HepG2 (cell line): ENCODE data around the gene KMT2E. TPM values are rescaled to one million over a fixed set of nuclear protein-coding genes. Genes with fewer than 3 reads are reported as not detected.

Experiments used
- AKAP8 ChIP-seq: sonication (generic); formaldehyde crosslinking; IDR thresholded peaks from 2 replicates; pipeline ENCODE4 v1.5.1; 2020; ENCODE audit warnings: mild to moderate bottlenecking, missing genetic modification reagents
- ERF ChIP-seq: IDR thresholded peaks from 2 replicates; pipeline ENCODE4 v1.6.1; 2018; ENCODE audit warnings: missing biosample characterization, missing genetic modification reagents
- ETV5 ChIP-seq: IDR thresholded peaks from 2 replicates; pipeline ENCODE4 v1.6.1; 2018; ENCODE audit warnings: missing biosample characterization, missing genetic modification reagents, inconsistent platforms, borderline replicate concordance
- HNRNPK ChIP-seq: fragments of 200-400 bp; formaldehyde crosslinking; IDR thresholded peaks from 2 replicates; pipeline ENCODE4 v1.6.1; 2018; ENCODE audit warnings: low read length, low read depth, moderate library complexity, mild to moderate bottlenecking; ENCODE audit not compliant: poor library complexity, severe bottlenecking
- ISL2 ChIP-seq: sonication (generic); formaldehyde crosslinking; IDR thresholded peaks from 2 replicates; pipeline ENCODE4 v1.5.0; 2020; ENCODE audit warnings: missing genetic modification reagents
- KDM6A ChIP-seq: IDR thresholded peaks from 2 replicates; pipeline ENCODE4 v1.6.1; 2016; ENCODE audit warnings: low read depth
- KLF11 ChIP-seq: IDR thresholded peaks from 2 replicates; pipeline ENCODE4 v1.6.1; 2016; ENCODE audit warnings: missing compliant biosample characterization
- KLF12 ChIP-seq: sonication (generic); formaldehyde crosslinking; IDR thresholded peaks from 2 replicates; pipeline ENCODE4 v1.4.0; 2020; ENCODE audit warnings: missing genetic modification reagents, borderline replicate concordance
- MBNL3 ChIP-seq: fragments of 250-450 bp; sonication (Bioruptor Pico); conservative IDR thresholded peaks from 2 replicates; pipeline ENCODE4 v1.8.0; 2022; ENCODE audit warnings: mild to moderate bottlenecking, inconsistent platforms
- NFIB ChIP-seq: sonication (generic); formaldehyde crosslinking; IDR thresholded peaks from 2 replicates; pipeline ENCODE4 v1.9.0; 2021; ENCODE audit warnings: missing genetic modification reagents, mild to moderate bottlenecking, borderline replicate concordance
- ONECUT2 ChIP-seq: sonication (generic); formaldehyde crosslinking; IDR thresholded peaks from 2 replicates; pipeline ENCODE4 v1.4.0; 2020; ENCODE audit warnings: missing genetic modification reagents
- PHF8 ChIP-seq: sonication (generic); formaldehyde crosslinking; IDR thresholded peaks from 2 replicates; pipeline ENCODE4 v1.5.0; 2020; ENCODE audit warnings: missing genetic modification reagents
- PPARG ChIP-seq: conservative IDR thresholded peaks from 2 replicates; pipeline ENCODE4 v1.6.1; 2016; ENCODE audit warnings: missing biosample characterization, missing genetic modification reagents
- REPIN1 ChIP-seq: sonication (generic); formaldehyde crosslinking; IDR thresholded peaks from 2 replicates; pipeline ENCODE4 v1.8.0; 2022; ENCODE audit warnings: missing genetic modification reagents, low read depth, mild to moderate bottlenecking, borderline replicate concordance
- RFXAP ChIP-seq: sonication (generic); formaldehyde crosslinking; IDR thresholded peaks from 2 replicates; pipeline ENCODE4 v1.4.0; 2020; ENCODE audit warnings: missing genetic modification reagents, borderline replicate concordance
- SMARCC2 ChIP-seq: fragments of 450-650 bp; IDR thresholded peaks from 2 replicates; pipeline ENCODE4 v1.6.1; 2017; ENCODE audit warnings: antibody characterized with exemption, mild to moderate bottlenecking
- WIZ ChIP-seq: sonication (generic); formaldehyde crosslinking; IDR thresholded peaks from 2 replicates; pipeline ENCODE4 v1.5.1; 2020; ENCODE audit warnings: mild to moderate bottlenecking, missing genetic modification reagents
- ZNF205 ChIP-seq: IDR thresholded peaks from 2 replicates; pipeline ENCODE4 v1.6.1; 2018; ENCODE audit warnings: missing biosample characterization, missing genetic modification reagents
- ZNF432 ChIP-seq: sonication (generic); formaldehyde crosslinking; IDR thresholded peaks from 2 replicates; pipeline ENCODE4 v1.5.0; 2020; ENCODE audit warnings: missing genetic modification reagents, mild to moderate bottlenecking, borderline replicate concordance
- ZNF530 ChIP-seq: sonication (generic); formaldehyde crosslinking; IDR thresholded peaks from 2 replicates; pipeline ENCODE4 v1.5.0; 2020; ENCODE audit warnings: low read depth, mild to moderate bottlenecking, missing genetic modification reagents
- ZNF652 ChIP-seq: IDR thresholded peaks from 2 replicates; pipeline ENCODE4 v1.6.1; 2016; ENCODE audit warnings: low read depth, borderline replicate concordance
- ZNF839 ChIP-seq: sonication (generic); formaldehyde crosslinking; IDR thresholded peaks from 2 replicates; pipeline ENCODE4 v1.4.0; 2020; ENCODE audit warnings: missing genetic modification reagents, mild to moderate bottlenecking, borderline replicate concordance
- polyA plus RNA-seq, 8 experiments: library from polyadenylated mRNA; depleted of rRNA in 3 of 8; stranded (reverse) in 7 of 8; unstranded in 1 of 8; fragments of >200 nt; fragmentation: Illumina TruSeq in 4 of 8; extraction: Trizol in 4 of 8; gene quantifications; 2 replicates each; pipeline versions ENCODE4 v1.2.1 to v1.2.3, GENCODE V29; 2011 to 2016; ENCODE audit warnings: low read depth in 4 of 8, missing spikeins in 1 of 8, mixed read lengths in 1 of 8; ENCODE audit not compliant: insufficient read depth in 1 of 8
- total RNA-seq, 5 experiments: library from RNA; depleted of rRNA; stranded (reverse); fragments of >200 nt; fragmentation: Illumina TruSeq; extraction: Trizol; gene quantifications; 2 replicates each; pipeline ENCODE4 v1.2.3, GENCODE V29; 2016; ENCODE audit warnings: low read depth in 1 of 5
- TF ChIP-seq, protein P1 (sequence below): sonication (generic); formaldehyde crosslinking; IDR thresholded peaks from 2 replicates; pipeline ENCODE4 v1.8.0; 2022; ENCODE audit warnings: missing genetic modification reagents, low read depth, mild to moderate bottlenecking, borderline replicate concordance
- TF ChIP-seq, protein P2 (sequence below): sonication (generic); formaldehyde crosslinking; IDR thresholded peaks from 2 replicates; pipeline ENCODE4 v1.8.1; 2022; ENCODE audit warnings: mild to moderate bottlenecking, missing genetic modification reagents
- TF ChIP-seq, protein P3 (sequence below): sonication (generic); formaldehyde crosslinking; IDR thresholded peaks from 2 replicates; pipeline ENCODE4 v1.4.0; 2020; ENCODE audit warnings: missing genetic modification reagents
- TF ChIP-seq, protein P4 (sequence below): sonication (generic); formaldehyde crosslinking; IDR thresholded peaks from 2 replicates; pipeline ENCODE4 v1.5.0; 2020; ENCODE audit warnings: mild to moderate bottlenecking, missing genetic modification reagents

KMT2E gene
- total and polyA plus RNA-seq, 2 of the 13 experiments (the other 11 are each of a cell fraction or from before 2014, with no cell fraction given), result 6.3 to 24.4 TPM

DNA sequence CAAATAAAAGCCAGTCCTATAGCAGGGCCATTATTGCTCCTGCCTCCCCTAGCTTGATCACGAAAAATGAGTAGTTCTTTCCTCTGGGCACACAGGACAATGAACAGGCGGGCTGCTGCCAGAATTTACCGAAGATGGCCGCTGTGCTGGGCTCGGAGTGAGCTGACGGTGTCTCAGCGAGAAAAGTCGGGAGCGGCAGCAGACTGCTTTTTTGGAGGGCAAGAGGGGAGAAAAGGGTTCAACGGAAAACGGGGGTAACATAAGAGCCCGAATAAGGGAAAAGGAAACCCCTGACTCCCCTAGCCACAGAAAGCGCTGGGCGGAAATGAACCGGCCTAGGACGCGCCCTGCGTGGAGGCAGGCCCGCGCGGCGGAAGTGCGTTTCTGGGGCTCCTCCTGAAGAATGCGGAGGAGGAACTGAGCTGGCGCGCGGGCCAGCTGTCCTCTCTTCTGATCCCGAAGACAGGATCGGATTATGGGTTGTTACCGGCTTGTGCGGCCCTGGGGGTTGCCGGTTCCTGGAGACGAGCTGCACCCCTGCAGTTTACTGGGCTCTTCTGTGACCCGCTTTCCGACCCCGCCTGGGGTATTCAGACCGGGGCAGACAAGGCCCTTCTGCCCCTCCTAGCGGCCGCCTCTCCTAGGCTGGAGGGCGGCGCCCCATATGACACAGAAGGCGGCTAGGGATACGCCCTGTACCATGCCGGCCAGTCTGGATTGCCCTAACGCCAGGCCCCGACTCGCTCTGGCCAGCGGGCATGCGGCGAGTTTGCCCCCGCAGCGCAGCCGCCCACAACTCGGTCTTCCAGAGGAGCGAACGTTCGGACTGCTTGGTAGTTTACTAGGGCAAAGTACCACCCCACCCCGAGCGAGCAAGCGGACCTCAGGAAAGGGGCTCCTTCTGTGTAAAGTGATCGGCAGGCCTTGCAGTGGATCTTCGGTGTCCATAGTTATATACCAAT lies 30.1 kb upstream of the KMT2E start (continued):
- TF ChIP-seq, protein P1, sequence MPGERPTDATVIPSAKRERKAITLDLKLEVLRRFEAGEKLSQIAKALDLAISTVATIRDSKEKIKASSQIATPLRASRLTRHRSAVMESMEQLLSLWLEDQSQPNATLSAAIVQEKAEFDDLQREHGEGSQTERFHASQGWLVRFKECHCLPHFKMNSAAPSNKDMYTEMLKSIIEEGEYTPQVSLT (CRISPR knock-in tag), result no peak
- TF ChIP-seq ISL2 (CRISPR knock-in tag) (0 out of 2 replicates have a peak, but pooled peaks have one; percentile 11), ZNF205 (CRISPR knock-in tag) (peak; percentile 63; the same call in 1 of the 2 replicates), KLF11 (CRISPR knock-in tag) (no peak), PPARG (CRISPR knock-in tag) (no peak), KLF12 (peak; percentile 48; the same call in 1 of the 2 replicates), ZNF839 (CRISPR knock-in tag) (peak; percentile 85; the same call in 1 of the 2 replicates), ETV5 (peak; percentile 75; the same call in 1 of the 2 replicates), AKAP8 (CRISPR knock-in tag) (peak; percentile 95), ZNF530 (CRISPR knock-in tag) (no peak), WIZ (CRISPR knock-in tag) (peak; percentile 92), SMARCC2 (no peak), KDM6A (CRISPR knock-in tag) (no peak), MBNL3 (CRISPR knock-in tag) (no peak), ZNF652 (CRISPR knock-in tag) (no peak), REPIN1 (CRISPR knock-in tag) (peak; percentile 26; the same call in 1 of the 2 replicates), NFIB (CRISPR knock-in tag) (no peak), RFXAP (CRISPR knock-in tag) (no peak), PHF8 (CRISPR knock-in tag) (peak; percentile 76), HNRNPK (peak; percentile 39), ERF (peak; percentile 69), ONECUT2 (CRISPR knock-in tag) (no peak), ZNF432 (CRISPR knock-in tag) (no peak)
- TF ChIP-seq, protein P2, sequence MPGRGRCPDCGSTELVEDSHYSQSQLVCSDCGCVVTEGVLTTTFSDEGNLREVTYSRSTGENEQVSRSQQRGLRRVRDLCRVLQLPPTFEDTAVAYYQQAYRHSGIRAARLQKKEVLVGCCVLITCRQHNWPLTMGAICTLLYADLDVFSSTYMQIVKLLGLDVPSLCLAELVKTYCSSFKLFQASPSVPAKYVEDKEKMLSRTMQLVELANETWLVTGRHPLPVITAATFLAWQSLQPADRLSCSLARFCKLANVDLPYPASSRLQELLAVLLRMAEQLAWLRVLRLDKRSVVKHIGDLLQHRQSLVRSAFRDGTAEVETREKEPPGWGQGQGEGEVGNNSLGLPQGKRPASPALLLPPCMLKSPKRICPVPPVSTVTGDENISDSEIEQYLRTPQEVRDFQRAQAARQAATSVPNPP (CRISPR knock-in tag), result no peak
- TF ChIP-seq, protein P3, sequence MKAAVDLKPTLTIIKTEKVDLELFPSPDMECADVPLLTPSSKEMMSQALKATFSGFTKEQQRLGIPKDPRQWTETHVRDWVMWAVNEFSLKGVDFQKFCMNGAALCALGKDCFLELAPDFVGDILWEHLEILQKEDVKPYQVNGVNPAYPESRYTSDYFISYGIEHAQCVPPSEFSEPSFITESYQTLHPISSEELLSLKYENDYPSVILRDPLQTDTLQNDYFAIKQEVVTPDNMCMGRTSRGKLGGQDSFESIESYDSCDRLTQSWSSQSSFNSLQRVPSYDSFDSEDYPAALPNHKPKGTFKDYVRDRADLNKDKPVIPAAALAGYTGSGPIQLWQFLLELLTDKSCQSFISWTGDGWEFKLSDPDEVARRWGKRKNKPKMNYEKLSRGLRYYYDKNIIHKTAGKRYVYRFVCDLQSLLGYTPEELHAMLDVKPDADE, result no peak
- TF ChIP-seq, protein P4, sequence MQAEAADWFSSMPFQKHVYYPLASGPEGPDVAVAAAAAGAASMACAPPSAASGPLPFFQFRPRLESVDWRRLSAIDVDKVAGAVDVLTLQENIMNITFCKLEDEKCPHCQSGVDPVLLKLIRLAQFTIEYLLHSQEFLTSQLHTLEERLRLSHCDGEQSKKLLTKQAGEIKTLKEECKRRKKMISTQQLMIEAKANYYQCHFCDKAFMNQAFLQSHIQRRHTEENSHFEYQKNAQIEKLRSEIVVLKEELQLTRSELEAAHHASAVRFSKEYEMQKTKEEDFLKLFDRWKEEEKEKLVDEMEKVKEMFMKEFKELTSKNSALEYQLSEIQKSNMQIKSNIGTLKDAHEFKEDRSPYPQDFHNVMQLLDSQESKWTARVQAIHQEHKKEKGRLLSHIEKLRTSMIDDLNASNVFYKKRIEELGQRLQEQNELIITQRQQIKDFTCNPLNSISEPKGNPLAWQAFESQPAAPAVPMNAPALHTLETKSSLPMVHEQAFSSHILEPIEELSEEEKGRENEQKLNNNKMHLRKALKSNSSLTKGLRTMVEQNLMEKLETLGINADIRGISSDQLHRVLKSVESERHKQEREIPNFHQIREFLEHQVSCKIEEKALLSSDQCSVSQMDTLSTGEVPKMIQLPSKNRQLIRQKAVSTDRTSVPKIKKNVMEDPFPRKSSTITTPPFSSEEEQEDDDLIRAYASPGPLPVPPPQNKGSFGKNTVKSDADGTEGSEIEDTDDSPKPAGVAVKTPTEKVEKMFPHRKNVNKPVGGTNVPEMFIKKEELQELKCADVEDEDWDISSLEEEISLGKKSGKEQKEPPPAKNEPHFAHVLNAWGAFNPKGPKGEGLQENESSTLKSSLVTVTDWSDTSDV (CRISPR knock-in tag), result no peak
